ENCODE measurements around the gene CFAP119. TPM values are rescaled to one million over a fixed set of nuclear protein-coding genes. Genes with fewer than 3 reads are reported as not detected.

Gene CFAP119
- polyA plus RNA-seq, 1 donor from 2014 or later: 17.0 TPM

DNA sequence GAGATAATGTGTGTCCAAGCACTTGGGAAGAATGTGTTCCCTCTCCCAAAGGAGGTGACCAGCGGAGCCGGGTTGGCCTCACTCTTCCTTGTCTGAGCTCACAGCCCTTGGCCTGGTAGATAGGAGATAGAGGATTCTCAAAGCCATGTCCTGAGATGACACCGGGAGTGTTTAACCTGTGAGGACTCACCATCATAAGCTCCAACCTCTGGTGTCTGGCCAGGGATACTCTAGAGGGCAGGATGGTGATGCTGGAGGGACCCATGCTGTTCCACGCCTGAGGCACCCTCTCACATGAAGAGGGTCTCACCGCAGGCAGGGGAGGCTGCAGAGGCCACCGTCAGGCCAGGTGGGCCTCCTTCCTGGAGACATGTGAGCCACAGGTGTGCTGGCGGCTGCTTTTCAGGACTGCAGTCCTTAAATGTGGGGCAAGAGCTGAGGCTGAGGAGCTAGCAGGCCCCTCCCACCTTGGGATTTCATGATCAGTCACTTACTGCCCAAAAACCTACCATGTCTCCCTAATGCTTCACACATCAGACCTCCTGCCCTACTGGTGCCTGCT lies 31.7 kb upstream of the CFAP119 start:
- no peak overlapping the region for H3K9ac ChIP-seq (ENCODE audit: low read length)
- no peak overlapping the region for H3K27ac ChIP-seq (ENCODE audit: low read length)
- no peak overlapping the region for H3K4me2 ChIP-seq (ENCODE audit: low read length)
- H2AFZ ChIP-seq (ENCODE audit: low read depth, low read length): no peak overlapping the region
- no peaks in the 10 kb centered on the region for H3K79me2 ChIP-seq (replicated peaks; ENCODE audit: insufficient read depth, low read length)
- no peaks in the 10 kb centered on the region for H3K9me3 ChIP-seq (ENCODE audit: low read length)
- no peaks in the 10 kb centered on the region for H3K36me3 ChIP-seq (ENCODE audit: insufficient read depth, low read length)
- TF ChIP-seq EZH2 (IDR thresholded peaks at IDR 0.05; ENCODE audit: borderline replicate concordance, insufficient read depth, low read length, poor library complexity, severe bottlenecking): no peak
- TF ChIP-seq POLR2AphosphoS5 (IDR thresholded peaks at IDR 0.05): no peak
- no peak for TF ChIP-seq RAD21 (conservative IDR thresholded peaks at IDR 0.05)
- no peak for TF ChIP-seq SMC3 (conservative IDR thresholded peaks at IDR 0.05; ENCODE audit: poor library complexity)
- no peak for TF ChIP-seq EP300 (conservative IDR thresholded peaks at IDR 0.05; ENCODE audit: poor library complexity, severe bottlenecking)
- no peak for TF ChIP-seq TAF1 (IDR thresholded peaks at IDR 0.05; ENCODE audit: low read depth)
- no peak for TF ChIP-seq MXI1 (conservative IDR thresholded peaks at IDR 0.05; ENCODE audit: poor library complexity, severe bottlenecking)
- TF ChIP-seq, protein P1, sequence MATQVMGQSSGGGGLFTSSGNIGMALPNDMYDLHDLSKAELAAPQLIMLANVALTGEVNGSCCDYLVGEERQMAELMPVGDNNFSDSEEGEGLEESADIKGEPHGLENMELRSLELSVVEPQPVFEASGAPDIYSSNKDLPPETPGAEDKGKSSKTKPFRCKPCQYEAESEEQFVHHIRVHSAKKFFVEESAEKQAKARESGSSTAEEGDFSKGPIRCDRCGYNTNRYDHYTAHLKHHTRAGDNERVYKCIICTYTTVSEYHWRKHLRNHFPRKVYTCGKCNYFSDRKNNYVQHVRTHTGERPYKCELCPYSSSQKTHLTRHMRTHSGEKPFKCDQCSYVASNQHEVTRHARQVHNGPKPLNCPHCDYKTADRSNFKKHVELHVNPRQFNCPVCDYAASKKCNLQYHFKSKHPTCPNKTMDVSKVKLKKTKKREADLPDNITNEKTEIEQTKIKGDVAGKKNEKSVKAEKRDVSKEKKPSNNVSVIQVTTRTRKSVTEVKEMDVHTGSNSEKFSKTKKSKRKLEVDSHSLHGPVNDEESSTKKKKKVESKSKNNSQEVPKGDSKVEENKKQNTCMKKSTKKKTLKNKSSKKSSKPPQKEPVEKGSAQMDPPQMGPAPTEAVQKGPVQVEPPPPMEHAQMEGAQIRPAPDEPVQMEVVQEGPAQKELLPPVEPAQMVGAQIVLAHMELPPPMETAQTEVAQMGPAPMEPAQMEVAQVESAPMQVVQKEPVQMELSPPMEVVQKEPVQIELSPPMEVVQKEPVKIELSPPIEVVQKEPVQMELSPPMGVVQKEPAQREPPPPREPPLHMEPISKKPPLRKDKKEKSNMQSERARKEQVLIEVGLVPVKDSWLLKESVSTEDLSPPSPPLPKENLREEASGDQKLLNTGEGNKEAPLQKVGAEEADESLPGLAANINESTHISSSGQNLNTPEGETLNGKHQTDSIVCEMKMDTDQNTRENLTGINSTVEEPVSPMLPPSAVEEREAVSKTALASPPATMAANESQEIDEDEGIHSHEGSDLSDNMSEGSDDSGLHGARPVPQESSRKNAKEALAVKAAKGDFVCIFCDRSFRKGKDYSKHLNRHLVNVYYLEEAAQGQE (IDR thresholded peaks at IDR 0.05; ENCODE audit: borderline replicate concordance): no peak
- TF ChIP-seq, protein P2, sequence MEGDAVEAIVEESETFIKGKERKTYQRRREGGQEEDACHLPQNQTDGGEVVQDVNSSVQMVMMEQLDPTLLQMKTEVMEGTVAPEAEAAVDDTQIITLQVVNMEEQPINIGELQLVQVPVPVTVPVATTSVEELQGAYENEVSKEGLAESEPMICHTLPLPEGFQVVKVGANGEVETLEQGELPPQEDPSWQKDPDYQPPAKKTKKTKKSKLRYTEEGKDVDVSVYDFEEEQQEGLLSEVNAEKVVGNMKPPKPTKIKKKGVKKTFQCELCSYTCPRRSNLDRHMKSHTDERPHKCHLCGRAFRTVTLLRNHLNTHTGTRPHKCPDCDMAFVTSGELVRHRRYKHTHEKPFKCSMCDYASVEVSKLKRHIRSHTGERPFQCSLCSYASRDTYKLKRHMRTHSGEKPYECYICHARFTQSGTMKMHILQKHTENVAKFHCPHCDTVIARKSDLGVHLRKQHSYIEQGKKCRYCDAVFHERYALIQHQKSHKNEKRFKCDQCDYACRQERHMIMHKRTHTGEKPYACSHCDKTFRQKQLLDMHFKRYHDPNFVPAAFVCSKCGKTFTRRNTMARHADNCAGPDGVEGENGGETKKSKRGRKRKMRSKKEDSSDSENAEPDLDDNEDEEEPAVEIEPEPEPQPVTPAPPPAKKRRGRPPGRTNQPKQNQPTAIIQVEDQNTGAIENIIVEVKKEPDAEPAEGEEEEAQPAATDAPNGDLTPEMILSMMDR (IDR thresholded peaks at IDR 0.05; ENCODE audit: poor library complexity, severe bottlenecking): no peak
- no peaks in the 10 kb centered on the region for H3K9me2 ChIP-seq (ENCODE audit: insufficient read depth, low read length)
- no peaks in the 10 kb centered on the region for H3K27me3 ChIP-seq (ENCODE audit: insufficient read depth, low read depth, low read length)
- no peak overlapping the region for H3K4me3 ChIP-seq (ENCODE audit: low read length)
- no peaks in the 10 kb centered on the region for H3F3A ChIP-seq (ENCODE audit: insufficient read depth, low read length, poor library complexity, severe bottlenecking)
- H4K20me1 ChIP-seq (ENCODE audit: insufficient read depth): no peaks in the 10 kb centered on the region

DNA sequence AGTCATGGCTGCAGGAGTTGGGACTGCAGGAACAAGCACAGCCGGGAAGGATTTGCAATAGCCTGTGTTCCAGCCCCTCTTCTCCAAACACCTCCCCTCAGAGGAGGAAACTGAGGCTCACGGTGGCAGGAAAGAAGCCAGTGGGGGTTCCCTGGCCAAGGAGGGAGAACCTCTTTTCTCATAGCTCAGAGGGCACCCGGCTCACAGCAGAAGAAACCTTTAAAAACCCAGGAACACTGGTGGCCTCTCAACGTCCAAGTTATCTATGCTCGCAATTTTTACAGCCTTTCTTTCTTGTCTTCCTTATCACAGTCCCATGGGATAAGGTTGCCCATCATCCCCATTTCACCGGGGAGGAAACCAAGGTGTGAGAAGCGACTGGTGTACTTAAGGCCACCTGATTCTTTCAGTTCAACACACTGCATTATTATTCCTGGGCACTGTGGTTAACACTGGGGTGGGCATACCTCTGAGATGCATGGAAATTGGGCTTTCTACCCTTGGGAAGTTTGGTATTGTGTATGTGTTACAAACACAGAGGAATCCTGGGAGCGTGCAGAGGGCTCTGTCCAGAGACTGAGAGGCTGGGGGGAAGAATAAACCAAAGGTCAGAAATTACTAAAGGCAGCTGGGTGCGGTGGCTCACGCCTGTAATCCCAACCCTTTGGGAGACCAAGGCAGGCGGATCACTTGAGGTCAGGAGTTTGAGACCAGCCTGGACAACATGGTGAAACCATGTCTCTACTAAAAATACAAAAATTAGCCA lies 25.9 kb upstream of the CFAP119 start:
- Histone ChIP-seq H2AFZ (ENCODE audit: low read depth, low read length) (peak overlapping the region; percentile 96), H3K9ac (ENCODE audit: low read length) (peak overlapping the region; percentile 95), H3K4me2 (ENCODE audit: low read length) (peak overlapping the region; percentile 88), H3K4me3 (ENCODE audit: low read length) (peak overlapping the region; percentile 93), H3K9me3 (ENCODE audit: low read length) (no peaks in the 10 kb centered on the region), H3K27ac (ENCODE audit: low read length) (peak overlapping the region; percentile 87), H4K20me1 (ENCODE audit: insufficient read depth) (no peaks in the 10 kb centered on the region), H3F3A (ENCODE audit: insufficient read depth, low read length, poor library complexity, severe bottlenecking) (no peaks in the 10 kb centered on the region), H3K36me3 (ENCODE audit: insufficient read depth, low read length) (no peaks in the 10 kb centered on the region), H3K27me3 (ENCODE audit: insufficient read depth, low read depth, low read length) (no peaks in the 10 kb centered on the region), H3K79me2 (replicated peaks; ENCODE audit: insufficient read depth, low read length) (peaks cover 22% of the 10 kb centered on the region), H3K9me2 (ENCODE audit: insufficient read depth, low read length) (no peaks in the 10 kb centered on the region)
- TF ChIP-seq EZH2 (IDR thresholded peaks at IDR 0.05; ENCODE audit: borderline replicate concordance, insufficient read depth, low read length, poor library complexity, severe bottlenecking) (no peak), EP300 (conservative IDR thresholded peaks at IDR 0.05; ENCODE audit: poor library complexity, severe bottlenecking) (no peak), MXI1 (conservative IDR thresholded peaks at IDR 0.05; ENCODE audit: poor library complexity, severe bottlenecking) (no peak), POLR2AphosphoS5 (IDR thresholded peaks at IDR 0.05) (no peak), RAD21 (conservative IDR thresholded peaks at IDR 0.05) (no peak), TAF1 (IDR thresholded peaks at IDR 0.05; ENCODE audit: low read depth) (no peak), SMC3 (conservative IDR thresholded peaks at IDR 0.05; ENCODE audit: poor library complexity) (no peak)
- TF ChIP-seq, protein P2 (IDR thresholded peaks at IDR 0.05; ENCODE audit: poor library complexity, severe bottlenecking): no peak
- TF ChIP-seq, protein P1 (IDR thresholded peaks at IDR 0.05; ENCODE audit: borderline replicate concordance): no peak

All from neural cell (in vitro differentiated cells).